Activated CD8-positive, alpha-beta T cell treated with anti-CD3 and anti-CD28 coated beads, Interleukin-2, amount 10 ng/mL, durations not matched to agents 7 days and 5 days (primary cell): Measurements from ENCODE around the gene MMP23B. TPM values are rescaled to one million over a fixed set of nuclear protein-coding genes. Genes with fewer than 3 reads are reported as not detected.
"Not testable (repeated sequence)": the region's sequence is repeated elsewhere in the genome, so short reads cannot be mapped to it uniquely, and the experiment has no call there.

ENCODE experiments used
- ATAC-seq: fragments of 150-1000 bp; cut with Tn5 transposase; one replicate; pipeline ENCODE4 v1.10.0; 2021; ENCODE audit warnings: moderate library complexity
- CTCF ChIA-PET: fragments of 350-600 bp; sonication (Branson Sonifier 250); formaldehyde crosslinking; loops from one replicate; lab custom pipeline; 2021; ENCODE audit warnings: antibody characterized with exemption; lab: Charles Lee
- POLR2A ChIA-PET: fragments of 350-600 bp; sonication (Branson Sonifier 250); formaldehyde crosslinking; loops from one replicate; lab custom pipeline; 2021; ENCODE audit warnings: antibody characterized with exemption; lab: Charles Lee
- DNase-seq: peaks from one replicate; pipeline ENCODE4 v3.0.0-alpha.2; 2020
- H3K27ac Mint-ChIP-seq: one replicate; pipeline ENCODE4 v1.8.0; 2021; ENCODE audit warnings: mild to moderate bottlenecking, mixed read lengths
- H3K27me3 Mint-ChIP-seq: one replicate; pipeline ENCODE4 v1.8.0; 2021; ENCODE audit warnings: low read depth, mixed read lengths
- H3K36me3 Mint-ChIP-seq: one replicate; pipeline ENCODE4 v1.8.0; 2021; ENCODE audit warnings: low read depth, mixed read lengths
- H3K4me1 Mint-ChIP-seq: one replicate; pipeline ENCODE4 v1.8.0; 2021; ENCODE audit warnings: low read depth, mixed read lengths
- H3K4me3 Mint-ChIP-seq: one replicate; pipeline ENCODE4 v1.8.0; 2021; ENCODE audit warnings: mild to moderate bottlenecking, mixed read lengths
- H3K9me3 Mint-ChIP-seq: one replicate; pipeline ENCODE4 v1.8.0; 2022; ENCODE audit warnings: mixed read lengths; ENCODE audit not compliant: insufficient read depth
- total RNA-seq, 2 experiments: library from RNA; stranded (reverse); gene quantifications; one replicate each; pipeline ENCODE4 v1.2.3, GENCODE V29; 2021

Gene MMP23B
- total RNA-seq, 2 experiments from 2014 or later, result 1.7 to 2.0 TPM

GRCh38 chr1:1665815-1666251, 33.9 kb downstream of the MMP23B start:
- Mint-ChIP-seq H3K36me3 (peaks cover 21% of the 10 kb centered on the region), H3K27ac (no peak overlapping the region), H3K4me3 (no peak overlapping the region), H3K4me1 (peaks cover 9% of the 10 kb centered on the region), H3K9me3 (no peaks in the 10 kb centered on the region), H3K27me3 (no peaks in the 10 kb centered on the region)
- ChIA-PET CTCF (interaction anchor here (0.8 to 2.9 kb wide), 6 partner anchors 13 to 64 kb away, joined by 3 to 20 read pairs (median 4); no protein-coding TSS in a partner anchor), POLR2A (interaction anchor here (1.2 to 1.8 kb wide), 2 partner anchors 12 to 63 kb away, joined by 6 to 7 read pairs; no protein-coding TSS in a partner anchor)
- peak; percentile 42 for ATAC-seq
- DNase-seq, result no peak

DNA sequence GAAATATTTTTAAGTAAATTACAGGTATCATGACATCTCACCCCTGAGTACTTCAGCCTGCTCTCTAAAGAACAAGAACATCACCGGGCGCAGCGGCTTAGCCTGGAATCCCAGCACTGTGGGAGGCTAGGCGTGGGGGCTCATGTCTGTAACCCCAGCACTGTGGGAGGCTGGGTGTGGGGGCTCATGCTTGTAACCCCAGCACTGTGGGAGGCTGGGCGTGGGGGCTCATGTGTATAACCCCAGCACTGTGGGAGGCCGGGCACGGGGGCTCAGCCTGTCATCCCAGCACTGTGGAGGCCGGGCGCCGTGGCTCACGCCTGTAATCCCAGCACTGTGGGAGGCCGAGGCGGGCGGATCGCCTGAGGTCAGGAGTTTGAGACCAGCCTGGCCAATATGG, 34.6 kb downstream of the MMP23B start:
- H3K4me1 Mint-ChIP-seq, result peaks cover 6% of the 10 kb centered on the region
- ChIA-PET POLR2A (interaction anchor here (1.8 kb wide), 1 partner anchor 62 kb away, joined by 7 read pairs; no protein-coding TSS in a partner anchor), CTCF (interaction anchor here (1.8 to 2.9 kb wide), 2 partner anchors 12 to 63 kb away, joined by 8 to 20 read pairs; no protein-coding TSS in a partner anchor)
- H3K9me3 Mint-ChIP-seq, result no peaks in the 10 kb centered on the region
- H3K4me3 Mint-ChIP-seq, result no peak overlapping the region
- H3K36me3 Mint-ChIP-seq, result peaks cover 28% of the 10 kb centered on the region
- DNase-seq (no peak), ATAC-seq (no peak)
- no peak overlapping the region for H3K27ac Mint-ChIP-seq
- H3K27me3 Mint-ChIP-seq, result no peaks in the 10 kb centered on the region

DNA sequence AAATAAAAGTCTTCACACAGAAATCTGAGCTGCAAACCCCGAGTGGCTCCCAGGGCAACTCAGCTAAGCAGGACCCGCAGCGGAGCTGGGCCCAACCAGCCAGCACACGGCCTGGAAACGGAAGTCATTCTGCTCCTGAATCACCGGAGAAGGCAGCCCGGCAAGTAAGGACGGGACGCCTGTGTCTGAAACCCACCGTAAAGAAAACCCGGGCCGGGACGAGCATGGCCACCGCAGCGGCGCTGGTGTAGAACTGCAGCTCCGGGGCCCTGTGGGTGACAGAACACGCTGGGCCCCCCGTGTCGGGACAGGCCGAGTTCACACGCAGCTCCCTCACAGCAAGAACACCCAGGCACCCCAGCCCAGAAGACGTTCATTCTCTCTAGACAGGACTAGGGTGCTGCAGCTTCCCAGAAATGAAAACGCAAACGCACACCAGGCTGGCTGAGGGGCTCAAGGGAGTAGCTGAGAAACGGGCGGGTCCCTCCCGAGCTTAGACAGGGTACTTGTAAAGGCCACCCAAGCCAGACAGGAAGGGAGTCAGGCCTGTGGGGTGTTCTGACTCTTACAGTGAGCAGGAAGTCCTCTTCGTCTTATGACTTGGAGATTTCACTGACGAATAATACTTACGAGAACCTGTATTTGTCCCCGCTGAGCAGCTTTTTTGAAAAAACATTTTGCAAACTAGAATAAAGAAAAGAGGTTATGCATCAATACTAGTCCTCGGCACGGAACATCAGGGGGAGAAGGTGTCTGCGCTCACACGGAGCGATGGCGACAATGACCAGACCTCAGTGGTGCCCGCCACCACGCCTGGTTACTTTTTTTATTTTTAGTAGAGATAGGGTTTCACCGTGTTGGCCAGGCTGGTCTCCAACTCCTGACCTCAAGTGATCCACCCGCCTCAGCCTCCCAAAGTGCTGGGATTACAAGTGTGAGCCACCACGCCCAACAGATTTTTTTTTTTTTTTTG, 37.8 kb downstream of the MMP23B start:
- ATAC-seq (no peak), DNase-seq (no peak)
- no peaks in the 10 kb centered on the region for H3K9me3 Mint-ChIP-seq
- H3K36me3 Mint-ChIP-seq, result peaks cover 41% of the 10 kb centered on the region
- H3K27me3 Mint-ChIP-seq, result no peaks in the 10 kb centered on the region
- CTCF ChIA-PET, result interaction anchor here (2.2 kb wide), 1 partner anchor 9 kb away, joined by 14 read pairs; no protein-coding TSS in a partner anchor
- H3K4me1 Mint-ChIP-seq, result peaks cover 8% of the 10 kb centered on the region
- POLR2A ChIA-PET, result interaction anchor here (0.7 to 1.1 kb wide), 2 partner anchors 8 to 58 kb away, joined by 6 read pairs; no protein-coding TSS in a partner anchor
- no peak overlapping the region for H3K4me3 Mint-ChIP-seq
- H3K27ac Mint-ChIP-seq, result no peak overlapping the region

DNA sequence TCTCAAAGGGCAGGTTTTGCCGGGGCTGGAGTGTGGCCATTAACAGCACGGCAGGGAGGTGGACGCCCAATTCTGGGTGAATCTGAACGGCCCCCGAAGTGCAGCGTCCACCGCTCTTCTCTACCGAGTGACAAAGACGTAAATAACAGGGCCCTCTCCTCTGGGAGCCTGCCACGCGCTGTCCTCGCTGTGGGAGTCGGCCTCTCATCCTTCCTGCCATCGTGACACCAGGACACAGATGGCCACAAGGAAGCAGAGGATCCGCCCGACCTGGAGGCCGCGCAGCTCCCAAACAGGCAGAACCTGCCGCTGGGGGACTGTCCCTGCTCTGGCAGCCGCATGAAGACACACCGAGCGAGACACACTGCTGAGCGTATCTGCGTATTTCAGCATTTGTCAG, 38.9 kb downstream of the MMP23B start:
- no peaks in the 10 kb centered on the region for H3K27me3 Mint-ChIP-seq
- H3K9me3 Mint-ChIP-seq, result no peaks in the 10 kb centered on the region
- DNase-seq, result no peak
- no peak overlapping the region for H3K27ac Mint-ChIP-seq
- H3K4me1 Mint-ChIP-seq, result peaks cover 8% of the 10 kb centered on the region
- ChIA-PET CTCF (no interaction called here), POLR2A (no interaction called here)
- no peak overlapping the region for H3K4me3 Mint-ChIP-seq
- no peak for ATAC-seq
- H3K36me3 Mint-ChIP-seq, result peaks cover 40% of the 10 kb centered on the region

DNA sequence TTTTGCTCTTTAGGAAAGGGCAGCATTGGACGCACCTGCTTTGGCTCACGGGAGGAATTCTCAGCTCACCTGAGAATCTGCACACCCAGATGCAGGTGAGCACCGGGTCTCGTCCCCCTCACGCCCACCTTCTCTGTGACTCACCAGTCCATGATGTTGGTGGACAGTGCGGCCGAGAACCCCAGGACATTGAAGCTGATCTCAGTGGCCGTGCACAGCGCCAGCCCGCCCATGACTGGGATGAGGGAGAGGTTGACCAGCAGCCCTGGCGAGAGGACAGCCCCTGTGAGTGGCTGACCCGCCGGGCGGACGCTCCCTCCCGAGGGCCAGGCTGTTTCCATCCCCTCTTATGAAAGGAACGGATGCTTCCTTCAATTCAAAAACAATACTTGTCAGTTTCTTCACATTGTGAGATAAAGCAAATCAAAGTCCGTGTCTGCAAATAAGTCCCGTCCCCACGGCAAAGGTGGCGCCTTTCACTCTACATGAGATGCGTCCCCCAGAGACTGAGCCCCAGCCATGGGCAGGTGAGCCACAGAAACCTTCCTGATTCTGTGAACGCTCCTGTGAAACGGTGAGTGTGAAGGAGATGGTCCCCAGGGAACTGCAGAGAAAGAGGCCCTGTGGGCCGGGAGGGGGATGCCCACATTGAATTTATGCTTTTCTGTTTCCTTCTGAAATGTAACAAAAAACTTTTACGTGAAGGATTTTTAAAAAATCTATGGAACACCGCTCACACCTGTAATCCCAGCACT, 39.6 kb downstream of the MMP23B start:
- no peaks in the 10 kb centered on the region for H3K27me3 Mint-ChIP-seq
- peaks cover 8% of the 10 kb centered on the region for H3K4me1 Mint-ChIP-seq
- ATAC-seq (no peak), DNase-seq (no peak)
- H3K36me3 Mint-ChIP-seq, result peaks cover 34% of the 10 kb centered on the region
- CTCF ChIA-PET, result no interaction called here
- H3K4me3 Mint-ChIP-seq, result no peak overlapping the region
- no peaks in the 10 kb centered on the region for H3K9me3 Mint-ChIP-seq
- H3K27ac Mint-ChIP-seq, result no peak overlapping the region
- POLR2A ChIA-PET, result no interaction called here

DNA sequence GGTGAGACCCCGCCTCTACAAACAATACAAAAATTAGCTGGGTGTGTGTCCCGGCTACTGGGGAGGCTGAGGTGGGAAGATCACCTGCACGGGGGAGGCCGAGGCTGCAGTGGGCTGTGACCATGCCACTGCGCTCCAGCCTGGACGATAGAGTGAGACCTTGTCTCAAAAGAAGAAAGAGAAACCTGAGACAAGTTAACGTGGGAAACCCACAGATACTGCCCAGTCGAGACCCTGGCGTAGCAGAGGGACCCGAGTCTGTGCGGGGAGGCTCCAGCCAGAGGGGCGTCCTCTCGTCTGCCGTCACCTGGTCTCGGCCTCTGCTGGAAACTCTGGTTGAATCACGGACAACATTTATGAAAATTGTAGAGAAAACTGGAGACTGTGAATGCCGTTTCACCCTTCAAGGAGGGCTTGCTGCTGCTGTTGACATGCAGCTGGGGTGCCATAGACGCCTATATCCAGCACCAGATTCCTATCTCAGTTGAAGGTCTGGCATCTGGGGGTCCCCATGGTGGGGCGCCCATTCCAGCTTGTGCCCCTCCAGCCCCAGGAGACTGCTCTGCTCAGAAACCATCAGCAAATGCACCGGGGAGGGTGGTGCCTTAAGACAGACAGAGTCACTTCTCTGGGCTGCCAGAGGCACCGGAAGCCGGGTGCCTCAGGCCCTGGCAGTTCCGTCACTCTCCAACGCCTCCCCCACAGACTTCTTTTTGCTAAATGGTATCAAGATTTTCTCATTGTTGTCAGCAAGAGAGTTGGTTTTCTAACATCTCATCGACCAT, 40.4 kb downstream of the MMP23B start:
- H3K27me3 Mint-ChIP-seq, result no peaks in the 10 kb centered on the region
- ChIA-PET CTCF (no interaction called here), POLR2A (no interaction called here)
- peaks cover 36% of the 10 kb centered on the region for H3K36me3 Mint-ChIP-seq
- peaks cover 10% of the 10 kb centered on the region for H3K4me1 Mint-ChIP-seq
- no peak overlapping the region for H3K27ac Mint-ChIP-seq
- H3K9me3 Mint-ChIP-seq, result no peaks in the 10 kb centered on the region
- ATAC-seq, result no peak
- DNase-seq, result no peak
- H3K4me3 Mint-ChIP-seq, result no peak overlapping the region

- H3K9me3 Mint-ChIP-seq, CTCF ChIA-PET, ATAC-seq, DNase-seq, POLR2A ChIA-PET, H3K4me3 Mint-ChIP-seq, H3K27me3 Mint-ChIP-seq, H3K27ac Mint-ChIP-seq: not testable (repeated sequence)
- Mint-ChIP-seq H3K4me1 (peaks cover 28% of the 10 kb centered on the region), H3K36me3 (peaks cover 32% of the 10 kb centered on the region)
Observed at GRCh38 chr1:1674806-1675205, 42.8 kb downstream of the MMP23B start.

DNA sequence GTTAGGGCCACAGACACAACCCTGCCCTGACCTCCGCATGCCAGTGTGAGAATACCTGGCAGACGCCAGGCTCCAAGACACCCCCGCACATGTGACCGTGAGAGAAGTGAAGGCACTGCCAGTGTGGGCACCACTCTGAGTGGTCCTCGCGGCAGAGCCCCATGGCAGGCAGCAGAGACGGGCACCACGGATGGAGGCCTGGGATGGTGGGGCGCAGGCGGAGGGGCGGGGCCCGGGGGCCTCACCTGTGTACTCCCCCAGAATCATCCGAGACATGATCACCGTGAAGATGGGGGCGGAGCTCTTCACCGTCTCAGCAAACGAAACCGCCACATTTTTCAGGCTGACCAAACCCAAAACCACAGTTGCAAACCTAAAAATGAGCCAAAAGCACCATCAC, 43.2 kb downstream of the MMP23B start:
- ATAC-seq, H3K4me3 Mint-ChIP-seq, H3K9me3 Mint-ChIP-seq, POLR2A ChIA-PET, CTCF ChIA-PET, H3K27me3 Mint-ChIP-seq, DNase-seq, H3K27ac Mint-ChIP-seq: not testable (repeated sequence)
- Mint-ChIP-seq H3K4me1 (peaks cover 26% of the 10 kb centered on the region), H3K36me3 (peaks cover 29% of the 10 kb centered on the region)

GRCh38 chr1:1676087-1676486, 44.1 kb downstream of the MMP23B start:
- peaks cover 26% of the 10 kb centered on the region for H3K4me1 Mint-ChIP-seq
- H3K4me3 Mint-ChIP-seq, CTCF ChIA-PET, H3K27me3 Mint-ChIP-seq, H3K9me3 Mint-ChIP-seq, DNase-seq, H3K27ac Mint-ChIP-seq, ATAC-seq, POLR2A ChIA-PET: not testable (repeated sequence)
- H3K36me3 Mint-ChIP-seq, result peaks cover 27% of the 10 kb centered on the region

DNA sequence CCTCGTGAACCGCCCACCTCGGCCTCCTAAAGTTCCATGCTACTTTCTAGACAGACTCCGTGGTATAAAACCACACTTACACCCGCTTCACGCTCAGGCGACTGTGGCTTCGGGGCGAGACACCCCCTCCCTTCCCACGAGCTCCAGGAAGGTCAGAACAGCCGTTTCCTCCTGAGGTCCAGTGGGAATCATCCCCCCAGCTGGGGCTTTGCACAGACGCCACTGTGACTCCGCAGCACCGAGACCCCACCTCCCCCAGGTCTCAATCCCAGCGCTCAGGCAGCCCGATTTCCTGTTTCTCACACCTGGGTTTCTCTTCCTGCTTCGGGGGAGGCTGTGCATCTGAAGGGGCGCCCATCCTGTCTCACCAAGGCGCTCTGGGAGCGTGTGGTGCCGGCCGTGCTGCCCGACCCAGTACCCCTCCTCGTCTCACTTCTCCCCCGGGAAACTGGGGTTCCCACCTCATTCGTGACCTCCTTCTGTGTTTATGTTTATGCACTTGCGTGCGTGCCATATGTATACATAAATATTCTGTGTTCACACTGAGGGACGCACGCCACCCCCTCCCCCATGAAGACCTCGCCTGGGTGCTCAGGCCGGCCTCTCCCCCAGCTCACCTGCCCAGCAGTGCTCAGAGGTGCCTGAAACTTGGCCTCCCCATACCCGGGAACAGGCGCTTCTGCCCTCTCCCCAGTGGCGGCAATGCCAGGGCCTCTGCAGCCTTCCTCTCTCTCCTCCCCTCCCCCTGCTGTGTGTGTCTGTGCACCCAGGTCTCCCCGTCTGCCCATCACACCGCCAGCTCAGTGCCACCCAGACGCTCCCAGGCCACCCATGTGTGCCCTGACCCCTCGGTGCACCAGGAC, 46.0 kb downstream of the MMP23B start:
- peak overlapping the region; percentile 98 for H3K27ac Mint-ChIP-seq
- peaks cover 19% of the 10 kb centered on the region for H3K36me3 Mint-ChIP-seq
- ATAC-seq (peak; percentile 69), DNase-seq (peak; percentile 70)
- ChIA-PET POLR2A (interaction anchor here (0.6 to 2.1 kb wide), 9 partner anchors 8 to 302 kb away, joined by 3 to 10 read pairs (median 3); partner anchors contain the start of genes AURKAIP1 and MIB2), CTCF (interaction anchor here (0.7 to 2.2 kb wide), 17 partner anchors 9 to 231 kb away, joined by 3 to 20 read pairs (median 4); partner anchors contain the start of gene MIB2)
- H3K4me1 Mint-ChIP-seq, result peaks cover 26% of the 10 kb centered on the region
- H3K27me3 Mint-ChIP-seq, result no peaks in the 10 kb centered on the region
- H3K9me3 Mint-ChIP-seq, result no peaks in the 10 kb centered on the region
- H3K4me3 Mint-ChIP-seq, result peak overlapping the region; percentile 89
